ENCODE measurements around the gene CCDC13.
"Not testable (repeated sequence)": the region's sequence is repeated elsewhere in the genome, so short reads cannot be mapped to it uniquely, and the experiment has no call there.

Gene CCDC13

DNA sequence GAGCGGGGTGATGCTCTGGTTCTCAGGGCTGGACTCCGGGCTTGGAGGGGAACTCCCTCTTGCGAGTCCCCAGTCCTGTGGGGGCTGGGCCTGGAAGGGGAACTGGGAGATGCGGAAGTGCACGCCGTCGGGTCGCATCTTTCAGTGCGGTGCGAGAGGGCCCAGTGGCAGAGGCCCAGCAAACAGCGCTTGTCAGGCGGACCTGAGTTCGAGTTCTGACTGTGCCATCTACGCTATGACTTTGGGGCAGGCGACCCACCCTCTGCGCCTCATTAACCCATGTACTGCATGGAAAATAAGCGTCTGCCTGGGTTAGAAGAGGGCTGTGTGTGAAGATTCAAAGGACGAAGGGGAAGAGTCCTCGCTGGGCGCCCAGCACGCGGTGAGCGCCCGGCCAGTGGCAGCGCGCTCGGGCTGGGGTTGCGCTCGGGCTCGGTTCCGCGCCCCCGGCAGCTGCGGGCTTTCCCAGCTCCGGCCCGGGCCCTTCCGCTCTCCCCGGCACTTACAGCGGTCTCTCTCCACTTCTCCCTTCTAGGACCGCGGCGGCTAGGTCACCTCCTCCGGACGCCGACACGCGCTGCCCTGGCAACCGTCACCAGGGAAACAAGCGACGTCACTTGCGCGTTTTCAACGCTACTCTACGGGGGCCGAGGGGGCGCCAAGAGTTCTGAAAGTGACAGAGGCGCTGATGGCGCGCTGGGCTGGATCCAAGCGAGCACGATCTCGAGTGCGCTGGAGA, at the start of gene CCDC13:
Gene CCDC13 (minus strand): TSS at position 584 of the 739 bp plus-strand sequence. CDS start 14,908 bp downstream, outside the sequence.
- peak; percentile 61 for DNase-seq

DNA sequence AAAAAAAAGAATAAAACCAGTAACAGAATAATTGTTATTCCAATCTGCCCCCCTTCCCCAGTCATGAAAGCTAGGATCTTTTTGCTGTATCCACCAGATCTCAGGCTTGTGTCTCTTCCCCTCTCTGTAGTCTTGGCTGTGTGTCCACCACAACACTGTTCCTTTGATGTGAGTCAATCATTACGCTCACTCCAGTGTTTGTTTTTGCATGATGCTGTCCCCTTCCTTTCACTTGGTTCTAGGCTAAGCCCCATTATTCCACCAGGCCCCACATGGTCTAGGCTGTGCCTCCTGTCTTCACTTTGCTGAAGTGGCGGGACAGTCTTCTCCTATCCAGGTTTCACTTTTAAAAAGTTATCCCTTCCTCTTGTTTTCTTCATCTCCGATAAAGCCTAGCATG, 49.8 kb upstream of the CCDC13 start:
- DNase-seq = no peak

GRCh38 chr3:42820746-42821051, 47.6 kb upstream of the CCDC13 start:
- DNase-seq = no peak

DNA sequence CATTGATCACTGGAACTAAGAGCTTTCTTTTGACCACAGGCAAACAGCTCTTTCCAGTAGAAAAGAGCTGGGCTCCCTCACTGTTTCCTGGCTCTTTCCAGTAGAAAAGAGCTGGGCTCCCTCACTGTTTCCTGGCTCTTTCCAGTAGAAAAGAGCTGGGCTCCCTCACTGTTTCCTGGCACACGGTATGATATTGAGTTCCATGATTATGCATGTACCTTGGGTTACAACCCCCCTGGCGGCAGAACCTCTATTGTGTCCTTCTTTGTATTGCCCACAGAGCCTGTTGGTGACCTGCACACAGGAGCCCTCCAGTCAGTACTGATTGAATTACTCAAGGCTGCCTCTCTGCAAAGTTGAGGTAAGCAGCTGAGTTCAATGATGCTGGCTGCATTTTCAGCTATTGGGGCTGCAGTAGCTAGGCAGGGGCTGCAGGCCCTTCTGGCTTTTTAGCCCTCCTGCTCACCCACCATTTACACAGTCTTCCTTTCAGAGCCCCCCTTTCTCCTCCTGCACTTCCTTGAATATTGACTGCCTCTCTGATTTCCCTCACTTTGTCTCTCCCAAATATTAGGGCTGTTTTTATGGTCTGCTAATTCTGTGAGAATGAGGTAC, 46.4 kb upstream of the CCDC13 start:
- DNase-seq = peak; percentile 28

- DNase-seq = no peak
These were observed 42.8 kb upstream of the CCDC13 start for GRCh38 chr3:42815826-42816225.

- peak; percentile 41 for DNase-seq
These were observed 42.0 kb upstream of the CCDC13 start for GRCh38 chr3:42814914-42815507.

DNA sequence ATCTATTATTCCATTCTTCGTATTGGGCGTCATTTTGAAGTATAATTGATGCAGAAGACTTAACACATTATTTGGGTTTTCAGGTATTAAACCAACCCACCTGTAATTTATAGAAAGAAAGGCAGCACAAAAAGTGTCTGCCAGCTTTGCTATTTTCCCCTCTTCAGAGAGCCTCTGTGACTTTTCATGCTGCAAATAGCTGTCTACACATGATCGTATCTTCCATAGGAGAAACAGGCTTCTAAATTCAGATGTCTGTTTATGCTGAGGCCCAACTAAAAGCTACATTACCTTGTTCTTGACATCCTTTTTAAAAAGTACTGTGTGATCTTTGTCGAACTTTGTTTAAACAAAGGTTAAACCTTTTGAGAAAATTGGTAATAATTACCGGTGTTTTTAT, 41.2 kb upstream of the CCDC13 start:
- DNase-seq = no peak

DNA sequence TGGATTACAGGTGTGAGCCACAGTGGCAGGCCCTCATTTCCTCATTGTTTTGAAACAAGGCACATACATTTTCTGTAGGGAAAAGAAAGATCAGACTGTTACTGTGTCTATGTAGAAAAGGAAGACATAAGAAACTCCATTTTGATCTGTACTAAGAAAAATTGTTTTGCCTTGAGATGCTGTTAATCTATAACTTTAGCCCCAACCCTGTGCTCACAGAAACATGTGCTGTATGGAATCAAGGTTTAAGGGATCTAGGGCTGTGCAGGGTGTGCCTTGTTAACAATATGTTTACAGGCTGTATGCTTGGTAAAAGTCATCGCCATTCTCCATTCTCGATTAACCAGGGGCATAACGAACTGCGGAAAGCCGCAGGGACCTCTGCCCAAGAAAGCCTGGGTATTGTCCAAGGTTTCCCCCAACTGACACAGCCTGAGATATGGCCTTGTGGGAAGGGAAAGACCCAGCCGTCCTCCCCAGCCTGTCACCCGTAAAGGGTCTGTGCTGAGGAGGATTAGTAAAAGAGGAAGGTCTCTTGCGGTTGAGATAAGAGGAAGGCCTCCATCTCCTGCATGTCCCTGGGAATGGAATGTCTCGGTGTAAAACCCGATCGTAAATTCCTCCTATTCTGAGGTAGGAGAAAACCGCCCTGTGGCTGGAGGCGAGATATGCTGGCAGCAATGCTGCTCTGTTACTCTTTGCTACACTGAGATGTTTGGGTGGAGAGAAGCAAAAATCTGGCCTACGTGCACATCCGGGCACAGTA, 38.2 kb upstream of the CCDC13 start:
- not testable (repeated sequence) for DNase-seq

GRCh38 chr3:42810706-42811105, 37.7 kb upstream of the CCDC13 start:
- not testable (repeated sequence) for DNase-seq

DNA sequence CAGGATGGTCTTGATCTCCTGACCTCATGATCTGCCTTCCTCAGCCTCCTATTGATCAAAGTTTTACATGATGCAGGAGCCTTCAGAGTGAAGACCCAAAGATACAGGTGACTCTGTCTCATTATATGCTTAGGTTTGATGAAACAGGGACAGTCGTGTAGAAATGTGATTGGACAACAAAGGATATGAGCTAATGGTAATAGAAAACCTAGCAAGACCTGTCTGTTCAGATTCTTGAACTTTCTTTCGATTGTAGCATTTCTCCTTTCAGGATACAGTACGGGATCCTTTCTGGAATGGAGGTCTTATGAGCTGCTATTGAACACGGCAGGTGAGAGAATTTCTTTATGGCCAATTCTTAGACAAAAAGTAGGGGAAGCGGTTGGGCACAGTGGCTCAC, 36.1 kb upstream of the CCDC13 start, which contains the start of gene ACKR2:
Gene ACKR2 (plus strand): TSS at position 244 of the 400 bp plus-strand sequence. CDS start 55,058 bp downstream, outside the sequence.
- no peak for DNase-seq

DNA sequence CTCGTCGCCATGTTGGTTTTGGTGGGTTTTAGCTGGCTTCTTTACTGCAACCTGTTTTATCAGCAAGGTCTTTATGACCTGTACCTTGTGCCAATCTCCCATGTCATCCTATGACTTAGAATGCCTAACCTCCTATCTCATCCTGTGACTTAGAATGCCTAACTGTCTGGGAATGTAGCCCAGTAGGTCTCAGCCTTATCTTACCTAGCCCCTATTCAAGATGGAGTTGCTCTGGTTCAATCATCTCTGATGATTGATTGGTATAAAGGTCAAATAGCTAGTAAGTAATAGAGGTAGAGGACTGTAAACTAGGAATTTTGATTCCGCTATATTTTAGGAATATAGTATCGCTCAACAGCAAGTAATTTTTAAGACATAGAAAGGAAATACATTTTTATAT, 34.9 kb upstream of the CCDC13 start:
- DNase-seq = no peak

- DNase-seq = no peak
These were observed 32.2 kb upstream of the CCDC13 start for GRCh38 chr3:42805141-42805821.

GRCh38 chr3:42804831-42805132, 31.7 kb upstream of the CCDC13 start:
- DNase-seq = no peak

DNA sequence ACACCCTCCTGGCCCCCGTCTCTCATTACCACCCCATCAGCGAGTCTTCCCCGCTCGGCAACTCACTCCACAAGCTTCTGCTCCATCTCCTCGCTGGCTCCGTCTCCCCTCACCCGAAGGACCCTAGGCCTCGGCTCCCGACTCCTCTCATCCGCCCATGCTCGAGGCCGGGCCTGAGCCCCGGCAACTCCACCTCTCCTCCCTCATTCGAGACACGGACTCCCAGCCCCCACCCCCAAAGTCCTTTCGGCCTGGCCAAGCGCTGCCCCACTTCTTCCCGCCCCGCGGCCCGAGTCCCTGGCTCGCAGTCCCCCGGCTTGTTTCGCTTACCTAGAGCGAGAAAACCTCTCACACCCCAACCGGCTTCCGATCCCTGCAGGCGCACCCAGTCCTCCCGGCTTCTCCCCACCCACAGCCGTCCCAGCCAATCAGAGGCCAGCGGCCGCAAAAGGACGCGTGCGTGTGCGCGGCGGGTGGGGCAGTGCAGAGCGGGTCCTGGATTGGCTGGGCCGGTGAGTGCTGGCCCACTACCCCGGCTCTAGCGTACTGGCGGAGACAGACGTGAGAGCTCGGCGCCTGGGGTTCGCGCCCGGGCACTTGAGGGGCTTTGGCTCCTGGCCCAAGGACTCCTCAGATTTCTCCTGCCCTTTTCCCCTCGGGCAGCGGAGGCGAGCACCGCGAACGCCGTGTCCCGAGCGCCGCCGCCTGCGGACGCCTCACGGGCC, 31.2 kb upstream of the CCDC13 start, which contains the start of gene HIGD1A:
Gene HIGD1A (minus strand): TSS at position 385 of the 725 bp plus-strand sequence. CDS start 10,237 bp downstream, outside the sequence.
- DNase-seq = peak; percentile 80

- no peak for DNase-seq
These were observed 30.5 kb upstream of the CCDC13 start for GRCh38 chr3:42803414-42804105.

DNA sequence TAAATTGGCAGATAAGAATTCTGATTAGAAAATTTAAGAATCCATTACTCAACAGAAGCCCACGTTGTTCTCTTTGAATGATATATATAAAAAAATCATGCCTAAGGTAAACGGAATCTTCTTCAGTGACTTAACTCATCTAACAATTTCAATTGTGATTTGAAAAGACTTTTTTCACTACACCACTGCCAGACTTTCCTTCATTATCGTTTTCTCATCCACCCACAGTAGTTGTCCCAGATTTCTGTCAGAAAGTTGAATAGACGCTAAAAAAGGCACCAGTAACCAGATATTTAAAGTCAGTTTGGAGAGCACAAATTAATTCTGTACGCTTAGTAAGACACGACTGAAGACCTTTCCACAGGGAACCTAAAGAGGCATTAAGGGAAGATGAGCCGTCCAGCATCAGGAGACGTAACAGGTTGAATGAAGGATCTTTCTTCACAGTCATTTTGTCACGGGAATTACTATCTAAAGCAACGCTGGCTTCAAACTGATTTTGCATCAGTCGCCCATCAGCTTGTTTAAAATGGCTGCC, 29.9 kb upstream of the CCDC13 start:
- no peak for DNase-seq

DNA sequence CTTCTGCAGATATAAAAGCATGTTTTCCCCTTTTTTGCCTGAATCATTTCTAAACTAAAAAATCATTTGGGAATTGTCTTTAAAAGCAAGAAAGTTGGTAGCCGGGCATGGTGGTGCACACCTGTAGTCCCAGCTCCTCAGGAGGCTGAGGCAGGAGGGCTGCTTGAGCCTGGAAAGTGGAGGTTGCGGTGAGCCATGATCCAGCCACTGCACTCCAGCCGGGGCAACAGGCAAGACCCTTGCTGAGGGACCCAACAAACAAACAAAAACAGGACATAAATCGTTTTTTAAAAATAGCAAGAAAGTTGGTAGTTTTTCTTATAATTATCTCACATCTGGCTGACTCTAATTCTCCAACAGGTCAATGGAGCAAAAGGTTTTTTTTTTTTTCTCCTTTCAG, 28.7 kb upstream of the CCDC13 start:
- no peak for DNase-seq

- no peak for DNase-seq
These were observed 28.1 kb upstream of the CCDC13 start for GRCh38 chr3:42801048-42801620.

GRCh38 chr3:42800251-42800650, 27.2 kb upstream of the CCDC13 start:
- no peak for DNase-seq

DNA sequence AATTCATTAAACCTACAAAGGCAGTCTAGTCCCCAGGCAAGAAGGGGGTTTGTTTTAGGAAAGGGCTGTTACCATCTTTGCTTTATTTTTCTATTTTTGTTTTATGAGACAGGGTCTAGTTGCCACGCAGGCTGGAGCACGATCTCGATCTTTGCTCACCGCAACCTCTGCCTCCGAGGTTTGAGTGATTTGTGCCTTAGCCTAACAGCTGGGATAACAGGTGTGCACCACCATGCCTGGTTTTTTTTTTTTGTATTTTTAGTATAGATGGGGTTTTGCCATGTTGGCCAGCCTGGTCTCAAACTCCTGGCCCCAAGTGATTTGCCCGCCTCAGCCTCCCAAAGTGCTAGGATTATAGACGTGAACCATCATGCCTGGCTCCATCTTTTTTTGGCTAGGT, 26.3 kb upstream of the CCDC13 start:
- DNase-seq = no peak

- no peak for DNase-seq
These were observed 23.4 kb upstream of the CCDC13 start for GRCh38 chr3:42796332-42796885.

Data from DMS153 (cell line).